Subcutaneous adipose tissue (tissue), 4 donors: ENCODE results near the gene HAPLN1. TPM values are rescaled to one million over a fixed set of nuclear protein-coding genes. Genes with fewer than 3 reads are reported as not detected.

Experiments
- CTCF ChIP-seq: fragments of 450-650 bp; IDR thresholded peaks from one replicate; pipeline ENCODE4 v1.5.1; 2016; ENCODE audit warnings: low read depth, mild to moderate bottlenecking, control low read depth, antibody characterized with exemption, moderate library complexity
- total RNA-seq, 4 donors: library from RNA; depleted of rRNA; stranded (reverse); fragments of >200 nt; gene quantifications; one replicate each; pipeline ENCODE4 v1.1.0, GENCODE V29; 2016

HAPLN1 gene
- total RNA-seq, 4 donors from 2014 or later, result not detected

- no peak for TF ChIP-seq CTCF
These were observed 25.2 kb upstream of the HAPLN1 start for GRCh38 chr5:83745816-83746215.

- no peak for TF ChIP-seq CTCF
These were observed 24.2 kb upstream of the HAPLN1 start for GRCh38 chr5:83744821-83745220.

- no peak for TF ChIP-seq CTCF
These were observed 21.4 kb upstream of the HAPLN1 start for GRCh38 chr5:83742089-83742488.

GRCh38 chr5:83741571-83741970 lies 20.9 kb upstream of the HAPLN1 start:
- no peak for TF ChIP-seq CTCF

- TF ChIP-seq CTCF, result no peak
These were observed 20.1 kb upstream of the HAPLN1 start for GRCh38 chr5:83740741-83741140.

GRCh38 chr5:83731638-83732037 lies 11.0 kb upstream of the HAPLN1 start:
- TF ChIP-seq CTCF, result no peak

- no peak for TF ChIP-seq CTCF
These were observed 8.7 kb upstream of the HAPLN1 start for GRCh38 chr5:83729362-83729761.

- no peak for TF ChIP-seq CTCF
These were observed 6.3 kb upstream of the HAPLN1 start for GRCh38 chr5:83726912-83727311.
